Hematopoietic multipotent progenitor cell treated with erythropoietin and hydrocortisone succinate and interleukin-3 and kit ligand, for 4 days (in vitro differentiated cells): ENCODE measurements around the gene ATXN1.

ENCODE experiments used
- DNase-seq: peaks from one replicate; pipeline ENCODE4 v3.0.0-alpha.2; 2015

Gene ATXN1

DNA sequence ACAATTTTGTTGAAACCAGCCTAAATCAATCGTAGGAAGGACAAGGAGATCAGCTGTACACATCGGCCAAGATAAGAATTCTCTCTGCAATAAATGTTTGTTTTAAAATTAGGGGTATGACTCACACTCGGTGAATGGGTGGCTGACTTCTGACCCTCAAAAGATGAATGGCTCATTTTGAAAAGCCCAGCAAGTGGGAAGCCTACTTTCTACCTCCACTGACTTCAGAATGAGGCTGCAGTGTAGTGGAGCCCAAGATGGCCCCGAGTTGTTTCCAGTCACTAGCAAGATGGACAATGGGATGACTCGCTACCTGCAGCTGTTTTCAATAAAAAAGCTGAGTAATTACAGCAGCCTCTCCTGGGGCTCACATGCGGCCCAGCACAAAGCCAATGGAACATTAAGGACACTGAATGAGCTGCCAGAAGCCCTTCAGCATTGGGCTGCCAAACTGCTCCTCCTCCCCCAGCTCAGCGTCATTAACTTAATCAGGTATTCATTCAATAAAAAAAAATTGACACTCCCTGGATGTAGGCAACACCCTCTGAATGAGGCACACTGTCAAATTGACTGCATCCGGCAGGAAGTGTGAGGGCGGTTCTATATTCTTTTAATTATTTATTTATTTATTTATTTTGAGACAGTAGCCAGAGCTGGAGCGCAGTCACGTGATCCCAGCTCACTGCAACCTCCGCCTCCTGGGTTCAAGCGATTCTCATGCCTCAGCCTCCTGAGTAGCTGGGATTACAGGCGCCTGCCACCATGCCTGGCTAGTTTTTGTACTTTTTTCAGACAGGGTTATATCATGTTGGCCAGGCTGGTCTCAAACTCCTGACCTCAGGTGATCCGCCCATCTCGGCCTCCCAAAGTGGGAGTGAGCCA is 415.6 kb downstream of the ATXN1 start:
- DNase-seq, result no peak

DNA sequence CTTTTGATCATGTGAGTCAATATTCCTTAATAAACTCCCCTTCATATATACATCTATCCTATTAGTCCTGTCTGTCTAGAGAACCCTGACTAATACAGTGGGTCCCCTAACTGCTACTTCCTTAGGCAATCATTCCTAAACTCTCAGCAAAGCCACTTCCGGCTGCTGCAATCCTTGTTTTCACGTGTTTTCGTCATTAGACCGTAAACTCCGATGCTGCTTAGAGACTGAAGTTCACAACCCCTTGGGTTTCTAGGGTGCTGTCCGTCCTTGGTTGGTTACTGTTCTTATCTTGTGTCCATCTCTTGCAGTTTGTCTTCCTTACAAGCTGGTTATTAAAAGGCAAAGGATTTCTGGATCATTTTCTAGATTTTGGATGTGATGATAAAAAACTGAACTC is 416.5 kb downstream of the ATXN1 start:
- DNase-seq, result no peak

DNA sequence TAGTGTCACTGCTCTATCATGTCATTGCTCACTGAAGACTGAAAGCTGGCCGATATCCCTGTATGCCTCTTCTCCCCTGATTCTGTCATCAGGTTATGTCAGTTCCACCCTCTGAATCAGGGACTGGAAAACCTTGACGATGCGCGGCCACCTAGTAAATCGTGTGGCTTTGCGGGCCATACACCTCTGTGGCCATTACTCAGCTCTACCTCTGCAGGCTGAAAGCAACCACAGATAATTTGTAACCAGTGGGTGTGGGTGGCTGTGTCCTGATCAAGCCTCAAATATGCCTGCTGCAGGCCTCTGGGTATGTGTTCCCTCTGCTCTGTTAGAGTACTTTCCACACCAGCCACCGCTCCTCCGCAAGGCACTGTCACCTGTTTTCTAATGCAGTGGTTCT is 417.7 kb downstream of the ATXN1 start:
- no peak for DNase-seq

DNA sequence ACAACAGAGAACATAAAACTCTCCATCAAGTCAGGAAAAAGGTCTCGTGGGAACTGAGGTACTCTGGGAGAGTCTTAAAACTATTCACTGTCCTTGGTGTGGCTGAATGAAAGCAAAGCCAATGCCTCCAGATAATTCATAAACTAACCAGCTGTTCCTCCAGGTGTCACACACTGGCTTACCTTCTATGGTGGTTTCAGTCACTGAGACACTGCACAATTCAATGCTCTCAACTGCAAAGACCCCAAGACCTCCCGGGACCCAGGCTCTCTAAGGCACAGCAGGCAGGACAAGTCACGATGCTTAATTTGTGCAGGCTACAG is 422.0 kb downstream of the ATXN1 start:
- DNase-seq, result no peak

DNA sequence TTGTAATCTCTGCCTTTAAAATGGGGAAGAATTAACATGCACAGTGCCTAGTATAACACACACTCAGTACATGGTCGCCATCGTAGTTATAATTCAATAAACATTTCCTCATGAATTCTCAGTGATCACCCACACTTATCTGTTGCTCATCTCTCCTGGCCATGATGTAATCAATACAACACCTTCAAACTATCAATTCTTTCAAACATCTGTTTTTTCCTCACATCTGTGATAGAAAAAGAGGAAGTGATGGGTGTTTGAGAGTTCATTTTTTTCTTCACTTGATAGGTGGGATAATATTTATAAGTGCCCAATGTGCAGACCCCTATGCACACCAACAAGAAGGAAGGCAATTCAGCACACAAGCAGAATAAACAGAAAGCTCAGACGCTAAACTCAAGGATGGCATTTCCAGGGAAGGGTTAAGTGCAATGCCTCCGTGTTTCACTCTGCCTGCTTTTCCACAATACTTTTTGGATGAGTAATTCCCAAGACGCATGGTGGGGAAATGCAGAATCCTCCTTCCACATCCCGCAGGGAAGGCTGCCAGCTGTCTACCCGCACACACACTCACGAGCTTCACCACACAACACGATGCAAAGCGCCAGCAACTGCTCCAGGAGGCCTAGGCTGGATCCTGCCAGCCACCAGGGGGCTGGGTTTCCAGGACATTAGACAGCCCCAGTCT is 422.5 kb downstream of the ATXN1 start:
- peak; percentile 34 for DNase-seq

DNA sequence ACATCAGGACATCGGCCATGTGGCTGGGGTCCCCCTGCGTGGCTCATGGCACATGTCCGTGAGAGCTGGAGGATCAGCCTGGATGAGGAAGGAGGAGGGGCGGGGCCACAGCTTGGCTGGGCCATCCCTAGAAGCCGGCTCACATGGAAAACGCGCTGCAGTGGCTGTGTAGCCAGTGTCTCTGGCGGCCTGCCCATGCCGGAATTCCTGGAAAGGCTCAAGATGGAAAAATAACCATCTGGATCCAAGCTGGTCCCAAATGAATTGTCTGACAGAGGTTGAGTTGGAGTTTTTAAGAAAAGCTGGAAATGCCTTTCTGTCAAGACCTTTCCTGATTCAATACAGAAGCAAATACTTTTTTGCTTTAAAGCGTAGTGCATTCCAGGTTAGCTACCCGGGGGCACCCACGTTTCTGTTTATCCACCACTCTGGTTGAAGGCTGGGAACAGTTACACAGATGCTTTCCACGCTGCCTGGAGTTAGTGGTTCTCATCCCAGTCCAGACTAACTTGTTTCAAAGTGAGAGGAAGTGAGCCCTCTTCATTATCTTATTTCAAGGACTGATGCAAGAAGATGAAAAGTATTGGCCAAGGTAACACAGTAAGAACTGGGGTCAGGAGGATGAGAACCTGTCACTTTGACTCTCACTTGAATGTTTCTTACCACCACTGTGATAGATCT is 423.8 kb downstream of the ATXN1 start:
- DNase-seq, result no peak

DNA sequence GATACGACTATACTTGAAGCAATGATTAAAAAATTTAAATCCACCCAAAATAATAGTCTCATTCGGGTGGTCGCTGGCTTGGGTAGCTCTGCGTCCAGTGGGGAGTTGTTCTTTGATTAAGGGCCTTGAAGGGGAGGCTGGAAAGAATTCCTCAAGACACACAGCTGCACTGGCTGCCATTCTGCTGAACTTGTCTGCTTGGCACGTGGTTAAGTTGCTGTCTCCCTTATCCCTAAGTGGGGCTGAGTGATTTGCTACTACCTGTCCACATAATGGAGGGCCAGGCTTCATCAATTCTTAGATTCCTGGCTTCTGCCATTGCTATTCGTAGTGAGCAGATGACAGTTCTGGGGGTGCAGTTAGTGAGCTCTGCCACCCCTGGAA is 424.4 kb downstream of the ATXN1 start:
- no peak for DNase-seq

DNA sequence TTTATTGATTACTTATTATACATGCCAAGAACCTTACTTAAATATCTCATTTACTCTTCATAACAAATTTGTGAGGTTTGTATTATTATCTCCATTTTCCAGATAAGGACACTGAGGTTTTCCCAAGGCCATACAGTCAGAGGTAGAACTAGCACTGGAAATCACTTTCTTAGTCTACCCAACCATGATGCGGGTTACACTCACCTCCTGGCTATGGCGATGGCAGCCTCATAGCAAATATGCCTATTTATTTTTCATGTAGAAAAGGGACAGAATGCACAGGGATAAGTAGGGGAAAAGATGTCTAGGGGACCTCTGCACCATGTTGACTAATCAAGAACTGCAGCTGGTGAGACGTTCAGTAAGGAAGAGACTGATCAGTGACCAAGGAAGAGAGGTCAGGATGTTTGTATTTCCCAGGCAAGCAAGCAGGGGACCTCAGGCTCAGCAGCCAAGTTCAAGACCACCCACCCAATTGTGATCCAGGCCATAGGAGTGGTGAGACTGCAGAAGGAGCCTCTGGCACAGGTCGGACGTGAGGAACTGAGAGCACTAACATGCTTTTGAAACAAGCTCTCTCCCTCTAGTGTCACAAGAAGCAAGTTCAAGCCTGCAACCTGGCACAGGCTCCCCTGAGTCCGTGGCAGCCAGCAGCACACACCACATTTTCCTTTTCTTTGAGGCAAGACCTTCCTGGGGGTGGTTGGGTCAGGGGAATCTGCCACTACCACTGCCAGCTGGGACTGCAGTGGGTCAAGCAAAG is 425.0 kb downstream of the ATXN1 start:
- DNase-seq, result no peak

DNA sequence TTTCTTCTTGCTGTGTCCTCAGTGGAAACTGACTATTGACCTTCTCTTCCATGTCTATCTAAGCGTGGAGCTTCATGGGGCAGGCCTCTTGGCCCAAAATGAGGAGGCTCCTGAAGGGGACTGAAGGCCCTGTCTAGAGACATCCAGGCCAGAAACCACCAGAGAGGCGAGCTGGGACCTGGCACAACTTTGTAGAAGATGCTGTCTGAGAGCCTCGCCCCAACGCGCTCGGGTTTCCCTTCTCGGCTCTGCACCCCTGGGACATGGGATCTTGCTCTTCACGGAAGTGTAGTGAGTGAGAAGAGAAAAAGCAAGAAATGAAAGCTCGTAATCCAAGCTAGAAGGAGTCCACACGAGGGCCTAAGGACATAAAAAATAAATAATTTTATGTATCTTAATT is 426.1 kb downstream of the ATXN1 start:
- DNase-seq, result no peak

DNA sequence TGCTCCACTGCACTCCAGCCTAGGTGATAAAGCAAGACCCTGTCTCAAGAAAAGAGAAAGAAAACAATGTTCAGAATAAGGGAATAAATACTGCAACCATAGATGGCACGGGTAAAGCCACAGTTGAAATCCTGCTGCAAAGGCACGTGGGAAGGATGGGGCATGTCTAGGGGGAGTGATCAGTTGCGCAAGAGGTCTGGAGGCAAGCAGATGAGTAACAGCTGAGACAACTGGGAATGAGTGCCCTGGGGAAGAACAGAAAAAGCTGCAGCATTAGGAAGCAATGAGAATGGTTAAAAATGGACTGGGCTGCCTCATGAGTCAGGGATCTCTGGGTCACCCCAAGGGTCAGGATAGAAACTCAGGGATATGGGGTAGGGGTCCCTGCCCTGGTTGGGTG is 426.6 kb downstream of the ATXN1 start:
- DNase-seq, result no peak

DNA sequence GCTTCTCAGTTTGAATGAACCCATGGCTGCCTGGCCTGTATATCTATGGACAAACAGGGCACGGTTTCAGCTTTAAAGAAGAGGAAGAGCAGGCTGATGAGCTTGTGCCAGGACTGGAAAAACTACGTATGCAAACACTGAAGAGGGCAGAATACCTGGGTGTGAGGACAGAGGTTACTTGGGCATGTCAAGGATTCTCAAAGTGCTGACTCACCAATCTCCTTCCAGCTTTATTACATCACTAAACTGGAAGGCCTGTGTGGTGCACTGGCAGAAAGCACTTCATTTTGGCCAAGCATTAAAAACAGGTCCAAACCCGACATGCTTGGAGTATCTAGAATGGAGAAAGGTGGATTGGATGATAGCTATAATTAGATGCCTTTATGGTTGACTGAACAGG is 427.7 kb downstream of the ATXN1 start:
- no peak for DNase-seq

DNA sequence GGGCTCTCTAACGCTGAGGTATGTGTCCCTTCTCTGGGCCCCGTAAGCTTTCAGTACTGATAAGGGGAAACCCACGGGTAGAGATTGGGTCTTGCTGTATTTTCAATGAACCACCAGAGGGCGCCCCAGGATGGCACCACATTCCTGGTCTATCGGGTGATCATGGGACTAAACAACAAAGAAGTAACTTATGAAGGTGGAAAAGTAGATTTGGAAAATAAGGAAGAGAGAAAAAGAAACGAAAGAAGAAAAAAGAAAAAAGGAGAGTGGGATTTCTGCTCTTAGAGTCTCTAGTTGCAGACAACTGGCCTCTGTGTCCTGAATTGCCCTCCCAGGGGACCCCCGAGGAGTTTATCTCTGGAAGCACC is 429.1 kb downstream of the ATXN1 start:
- DNase-seq, result peak; percentile 91

DNA sequence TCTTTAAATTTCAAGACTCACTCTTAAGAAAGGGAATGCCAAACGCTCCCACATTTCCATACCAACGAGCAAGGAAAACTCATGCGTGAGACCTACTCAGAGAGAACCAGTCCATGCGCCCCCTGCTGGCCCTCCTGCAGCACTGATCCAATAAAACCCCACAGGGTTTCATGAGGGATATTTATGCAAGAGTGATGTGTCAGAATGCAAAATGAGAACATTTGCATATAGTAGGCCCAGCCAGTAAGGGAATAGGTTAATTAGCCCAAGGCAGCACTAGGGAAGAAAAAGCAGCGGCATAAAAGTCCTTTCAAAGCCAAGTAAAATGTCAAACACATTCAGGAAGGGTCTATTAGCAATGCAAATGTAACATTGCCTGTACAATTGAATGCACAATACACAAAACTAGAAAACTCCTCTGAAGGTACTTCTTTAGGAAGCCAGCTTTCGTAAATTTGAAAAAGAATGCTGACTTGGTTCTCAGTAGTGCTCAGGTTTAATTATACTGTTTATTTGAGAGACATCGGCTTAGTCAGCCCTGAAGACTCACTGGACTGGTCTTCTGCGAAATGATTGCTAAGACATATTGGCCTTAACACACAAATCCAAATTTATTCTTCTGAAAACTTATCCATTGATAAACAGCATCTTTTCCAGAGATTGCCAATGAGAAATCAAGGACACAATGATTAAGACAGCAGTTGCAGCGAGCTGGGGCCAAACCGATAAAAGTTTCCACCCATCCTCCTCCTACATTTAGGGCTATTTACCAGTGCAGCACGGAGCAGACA is 429.7 kb downstream of the ATXN1 start:
- DNase-seq, result peak; percentile 83

DNA sequence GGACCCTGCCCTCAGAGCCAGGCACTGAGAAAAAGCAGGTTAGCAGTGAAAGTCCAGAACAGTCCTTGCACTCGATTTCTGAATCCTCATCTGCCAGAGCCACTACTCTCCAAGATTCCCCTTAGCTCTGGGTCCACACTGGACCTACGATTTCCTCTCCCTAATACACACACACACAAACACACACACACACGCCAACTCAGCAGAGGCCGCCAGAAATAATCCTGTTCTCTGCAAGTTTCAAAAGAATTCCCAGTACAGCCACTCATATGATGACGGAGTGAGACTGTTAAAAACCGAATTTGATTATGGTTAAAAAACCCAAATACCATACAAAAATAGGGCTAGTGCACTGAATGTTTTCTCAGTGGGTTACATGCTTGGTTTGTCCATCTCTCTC is 432.0 kb downstream of the ATXN1 start:
- no peak for DNase-seq

DNA sequence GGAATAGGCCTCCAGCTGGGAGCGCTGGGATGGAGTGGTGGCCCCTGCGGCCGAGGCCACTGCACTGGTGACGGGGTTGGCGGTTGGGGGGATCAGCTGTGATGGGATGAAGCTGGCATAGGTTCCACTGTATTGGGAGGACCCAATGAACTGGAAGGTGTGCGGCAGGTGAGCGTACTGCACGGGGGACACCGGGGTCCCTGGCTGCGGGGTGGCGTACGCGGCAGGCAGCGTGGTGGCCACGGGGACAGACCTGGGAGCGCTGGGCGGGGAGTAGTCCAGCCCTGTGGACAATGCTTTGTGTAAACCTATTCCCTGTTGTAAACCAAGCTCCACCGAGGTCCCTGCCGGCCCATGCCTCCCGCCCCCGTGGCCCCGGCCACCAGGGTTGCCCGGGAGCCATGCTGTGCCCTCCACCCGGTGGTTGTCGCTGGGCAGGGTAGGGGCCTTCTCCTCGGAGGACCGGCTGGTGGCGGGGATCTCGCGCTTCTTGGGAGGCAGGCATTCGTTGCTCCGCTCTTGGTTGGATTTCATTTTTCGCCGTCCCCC is 433.4 kb downstream of the ATXN1 start:
- no peak for DNase-seq

DNA sequence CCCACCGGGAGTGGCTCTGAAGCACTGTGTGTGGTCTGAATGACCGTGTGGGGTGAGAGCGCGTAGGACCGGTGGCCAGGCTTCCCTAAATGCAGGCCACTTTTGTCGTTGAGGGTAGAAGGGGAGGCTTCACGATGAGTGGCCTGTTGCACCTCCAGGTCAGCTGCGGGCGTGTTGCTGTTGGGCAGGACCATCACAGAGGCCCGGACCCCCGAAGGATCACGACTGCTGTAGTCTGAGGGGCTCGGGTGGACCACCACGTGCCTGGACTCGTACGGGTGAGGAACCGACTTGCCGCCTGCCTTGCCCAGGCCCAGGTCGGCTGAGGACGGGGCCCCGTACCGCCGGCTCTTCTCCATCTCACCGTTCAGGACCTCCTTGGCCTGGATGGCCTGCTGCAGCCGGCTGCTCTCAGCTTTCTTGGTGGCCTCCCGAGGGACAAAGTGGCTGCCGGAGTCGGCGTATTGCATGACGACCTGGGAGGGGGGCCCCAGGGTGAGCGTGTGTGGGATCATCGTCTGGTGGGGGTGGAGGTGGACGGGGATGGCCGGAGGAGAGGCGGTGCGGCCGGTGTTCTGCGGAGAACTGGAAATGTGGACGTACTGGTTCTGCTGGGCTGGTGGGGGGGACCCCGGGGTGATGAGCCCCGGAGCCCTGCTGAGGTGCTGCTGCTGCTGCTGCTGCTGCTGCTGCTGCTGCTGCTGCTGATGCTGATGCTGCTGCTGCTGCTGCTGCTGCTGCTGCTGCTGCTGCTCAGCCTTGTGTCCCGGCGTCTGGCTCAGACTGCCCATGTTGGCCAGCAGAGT is 434.1 kb downstream of the ATXN1 start:
- DNase-seq, result no peak

DNA sequence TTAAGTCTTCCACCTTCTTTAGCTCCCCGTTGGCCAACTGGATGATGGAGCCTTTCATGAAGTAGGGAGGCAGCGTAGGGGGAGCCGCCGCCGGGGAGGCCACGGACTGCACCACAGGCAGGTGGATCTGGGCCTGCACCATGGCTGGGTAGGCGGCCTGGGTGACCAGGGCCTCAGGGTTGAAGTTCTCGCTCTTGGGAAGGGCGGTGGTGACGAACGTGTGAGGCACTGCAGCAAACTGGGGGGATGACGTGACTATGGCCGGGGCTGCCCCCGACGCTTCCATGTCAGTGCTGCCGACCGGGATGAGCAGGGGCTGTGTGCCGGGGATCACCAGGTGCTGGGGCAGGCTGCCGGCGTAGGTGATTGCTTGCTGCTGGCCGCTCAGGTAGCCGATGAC is 434.7 kb downstream of the ATXN1 start:
- no peak for DNase-seq

DNA sequence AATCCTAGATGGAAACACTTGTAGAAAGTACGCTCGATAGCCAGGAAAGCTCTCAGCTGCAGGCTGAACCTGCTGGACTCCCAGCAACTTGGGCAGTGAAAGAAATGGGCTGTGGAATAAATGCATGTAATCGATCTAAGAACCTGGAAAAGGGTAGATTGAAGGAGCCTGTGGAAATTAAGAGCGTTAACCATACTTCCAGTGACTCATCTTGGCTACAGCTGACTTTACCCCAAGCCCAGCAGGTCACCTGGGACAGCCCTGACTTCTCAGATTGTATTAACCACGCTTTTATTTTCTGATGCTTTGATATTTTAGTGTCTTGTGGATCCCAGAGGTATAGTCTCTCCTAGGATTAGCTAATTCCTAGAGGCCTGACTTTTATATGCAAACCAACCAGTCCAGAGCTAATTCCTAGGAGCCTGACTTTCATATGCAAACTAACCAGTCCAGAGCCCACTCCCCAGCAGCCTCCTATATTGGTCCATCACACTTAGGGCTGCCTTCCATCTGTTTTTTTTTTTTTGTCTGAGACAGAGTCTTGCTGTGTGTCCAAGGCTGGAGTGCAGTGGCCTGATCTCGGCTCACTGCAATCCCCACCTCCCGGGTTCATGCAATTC is 436.5 kb downstream of the ATXN1 start:
- no peak for DNase-seq

DNA sequence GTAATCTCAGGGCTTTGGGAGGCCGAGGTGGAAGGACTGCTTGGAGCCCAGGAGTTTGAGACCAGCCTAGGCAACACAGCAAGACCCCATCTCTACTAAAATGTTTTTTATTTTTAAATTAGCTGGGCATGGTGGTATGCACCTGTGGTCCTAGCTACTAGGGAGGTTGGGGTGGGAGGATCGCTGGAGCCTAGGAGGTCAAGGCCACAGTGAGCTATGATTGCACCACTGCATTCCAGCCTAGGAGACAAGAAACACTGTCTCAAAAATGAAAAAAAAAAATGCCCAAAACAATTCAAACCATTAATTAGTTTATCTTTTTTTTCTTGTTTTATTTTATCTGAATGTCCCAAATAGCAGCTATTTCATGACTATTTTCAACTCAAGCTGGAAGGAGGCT is 437.1 kb downstream of the ATXN1 start:
- no peak for DNase-seq

DNA sequence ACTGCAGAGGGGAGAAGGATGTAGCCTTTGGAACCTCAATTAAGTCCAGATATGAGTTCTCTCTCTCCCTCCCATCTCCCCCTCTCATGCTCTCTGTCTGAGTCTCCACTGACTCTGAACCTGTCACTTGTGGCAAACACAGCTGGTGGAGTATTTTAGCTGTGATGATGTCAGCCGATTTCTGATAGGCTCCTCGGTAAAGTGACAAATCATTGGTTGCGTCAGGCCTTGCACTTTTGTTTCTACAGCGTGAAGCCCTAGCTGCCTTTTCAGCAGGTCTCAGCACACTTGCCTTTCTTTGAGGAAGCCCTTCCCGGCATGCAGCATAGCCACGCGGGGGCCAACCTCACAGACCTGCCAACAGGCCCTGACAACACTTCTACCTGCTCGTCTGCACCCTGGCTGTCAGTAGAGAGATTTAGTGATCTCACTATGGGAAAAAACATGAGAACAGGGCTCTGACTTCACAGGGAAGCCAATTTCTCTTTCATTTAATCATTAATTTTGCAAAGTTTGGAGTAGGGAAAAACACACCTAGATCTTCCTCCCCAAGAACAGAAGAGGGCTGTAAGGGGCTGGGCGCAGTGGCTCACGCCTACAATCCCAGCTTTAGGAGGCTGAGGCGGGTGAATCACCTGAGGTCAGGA is 438.5 kb downstream of the ATXN1 start:
- peak; percentile 80 for DNase-seq
